ENCODE measurements around the gene MAP2K1.
"Not testable (repeated sequence)": the region's sequence is repeated elsewhere in the genome, so short reads cannot be mapped to it uniquely, and the experiment has no call there.

The MAP2K1 gene

DNA sequence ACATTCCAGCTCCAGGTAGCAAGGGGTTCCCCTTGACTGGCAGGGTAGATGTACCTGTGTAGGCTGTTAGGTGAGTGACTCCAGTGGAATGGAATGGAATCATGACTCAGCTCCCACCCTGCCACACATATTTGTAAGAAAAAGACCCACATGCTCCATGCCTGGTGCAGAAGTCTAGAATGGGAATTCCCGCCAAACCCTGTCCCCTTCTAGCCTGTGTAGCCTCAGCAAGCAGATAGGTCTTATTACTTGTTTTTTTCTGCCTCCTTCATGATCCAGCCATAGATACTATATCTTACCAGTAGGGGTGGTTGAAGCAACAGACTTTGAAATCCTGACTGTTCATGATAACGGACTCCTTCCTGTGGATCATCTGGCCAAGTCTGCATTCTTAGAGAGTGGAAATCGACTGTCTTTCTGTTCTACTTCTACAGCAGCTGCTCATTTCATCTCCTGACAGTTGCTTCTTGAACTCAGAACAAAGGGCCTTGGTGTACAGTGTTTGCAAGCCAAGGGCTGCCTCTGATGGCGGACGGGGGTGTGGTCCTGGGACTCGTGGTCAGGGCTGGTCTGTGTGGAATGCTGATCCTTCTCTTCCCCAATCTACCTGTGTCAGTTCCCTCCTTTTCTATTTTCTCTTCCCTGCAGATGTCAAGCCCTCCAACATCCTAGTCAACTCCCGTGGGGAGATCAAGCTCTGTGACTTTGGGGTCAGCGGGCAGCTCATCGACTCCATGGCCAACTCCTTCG is 94.6 kb downstream of the MAP2K1 start:
- DNase-seq = no peak

DNA sequence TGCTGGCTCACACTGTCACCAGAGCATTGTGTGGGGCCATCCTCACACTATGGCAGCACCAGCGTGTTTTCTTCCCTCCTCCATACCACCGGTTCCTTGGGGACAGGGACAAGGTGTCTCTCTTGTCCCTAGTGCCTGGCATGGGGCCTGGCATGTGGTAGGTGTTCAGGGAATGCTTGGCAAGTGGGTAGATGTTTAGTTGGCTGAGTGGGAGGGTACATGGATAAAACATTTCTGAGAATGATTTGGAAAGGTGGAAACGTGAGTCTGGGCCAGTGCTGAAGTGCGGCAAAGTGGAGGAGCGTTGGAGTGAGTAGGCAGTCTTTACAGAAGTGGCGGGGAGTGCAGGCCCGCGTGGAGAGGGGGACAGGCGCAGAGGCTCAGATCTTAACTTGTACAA is 95.8 kb downstream of the MAP2K1 start:
- DNase-seq = no peak

DNA sequence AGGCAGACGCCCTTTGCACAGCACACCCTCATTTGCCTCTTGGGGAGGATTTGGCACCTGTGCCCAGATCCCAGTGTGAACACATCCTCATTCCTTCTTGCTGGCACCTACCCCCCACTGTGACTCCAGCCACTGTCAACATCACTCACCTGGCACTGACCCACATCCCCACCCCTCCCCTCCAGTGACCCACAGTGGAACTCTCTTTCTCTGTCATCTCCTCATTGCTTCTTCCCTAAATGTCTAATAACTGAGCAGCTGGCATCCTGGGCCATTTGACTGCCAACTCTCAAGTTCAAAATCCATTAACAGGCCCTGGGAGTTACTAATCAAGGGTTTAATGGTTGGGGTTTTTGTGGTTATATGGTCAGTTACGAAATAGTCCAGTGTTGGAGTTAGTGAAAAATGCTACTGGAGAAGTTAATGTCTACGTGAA is 96.4 kb downstream of the MAP2K1 start:
- DNase-seq = no peak

DNA sequence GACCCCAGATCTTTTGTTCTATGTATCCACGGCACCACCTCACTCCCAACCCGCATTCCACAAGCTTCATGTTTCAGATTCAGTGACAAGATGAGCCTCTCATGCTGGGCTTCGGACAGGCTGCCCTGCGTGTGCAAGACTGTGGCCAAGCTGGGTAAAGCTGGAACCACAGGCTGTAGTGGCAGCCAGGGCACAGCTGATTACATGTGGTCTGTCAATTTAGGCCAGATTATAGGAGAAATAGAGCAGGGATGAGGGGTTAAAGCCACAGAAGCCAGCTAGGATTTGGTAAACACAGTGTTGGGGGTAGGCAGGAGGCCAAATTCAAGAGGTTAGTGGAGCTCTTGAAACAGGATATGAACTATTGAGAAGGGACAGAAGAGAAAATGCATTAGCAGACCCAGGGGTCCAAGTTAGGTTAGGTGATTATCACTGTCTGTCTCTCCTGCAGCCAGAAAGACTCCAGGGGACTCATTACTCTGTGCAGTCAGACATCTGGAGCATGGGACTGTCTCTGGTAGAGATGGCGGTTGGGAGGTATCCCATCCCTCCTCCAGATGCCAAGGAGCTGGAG is 97.9 kb downstream of the MAP2K1 start:
- DNase-seq = no peak

DNA sequence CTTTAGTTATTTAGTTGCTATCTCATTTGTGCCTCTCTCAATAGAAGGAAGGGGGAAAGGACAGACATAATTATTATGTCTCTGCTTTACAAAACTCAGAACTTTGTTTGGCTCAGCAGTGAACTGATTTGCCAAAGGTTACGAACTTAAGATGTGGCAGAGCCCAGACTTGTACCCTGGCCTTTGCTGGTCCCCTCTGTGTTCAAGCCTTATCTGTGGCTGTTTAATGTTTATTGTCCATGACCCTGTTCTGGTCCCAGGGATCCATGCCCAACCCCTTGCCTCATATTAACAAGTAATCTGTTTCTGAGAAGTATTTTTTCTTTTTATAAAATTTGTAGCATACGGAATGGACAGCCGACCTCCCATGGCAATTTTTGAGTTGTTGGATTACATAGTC is 100.2 kb downstream of the MAP2K1 start:
- DNase-seq = no peak

DNA sequence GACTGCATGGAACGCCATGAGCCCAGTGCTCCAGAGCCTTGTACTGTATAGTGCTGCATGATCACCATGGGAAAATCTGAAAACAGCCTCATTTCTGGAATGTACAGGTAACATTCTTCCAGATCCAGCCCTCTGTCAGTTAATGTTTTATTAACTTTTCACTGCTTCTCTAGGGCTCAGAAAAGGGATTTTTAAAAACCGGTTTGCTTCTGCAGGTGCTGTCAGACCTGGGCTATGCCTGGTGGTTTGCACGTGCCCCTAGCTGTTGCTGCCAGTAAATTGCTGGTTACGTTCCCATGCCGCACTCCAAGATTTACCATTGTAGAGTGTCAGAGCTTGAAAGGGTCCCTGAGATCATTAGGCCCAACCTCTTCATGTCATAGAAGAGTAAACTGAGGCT is 101.8 kb downstream of the MAP2K1 start:
- no peak for DNase-seq

DNA sequence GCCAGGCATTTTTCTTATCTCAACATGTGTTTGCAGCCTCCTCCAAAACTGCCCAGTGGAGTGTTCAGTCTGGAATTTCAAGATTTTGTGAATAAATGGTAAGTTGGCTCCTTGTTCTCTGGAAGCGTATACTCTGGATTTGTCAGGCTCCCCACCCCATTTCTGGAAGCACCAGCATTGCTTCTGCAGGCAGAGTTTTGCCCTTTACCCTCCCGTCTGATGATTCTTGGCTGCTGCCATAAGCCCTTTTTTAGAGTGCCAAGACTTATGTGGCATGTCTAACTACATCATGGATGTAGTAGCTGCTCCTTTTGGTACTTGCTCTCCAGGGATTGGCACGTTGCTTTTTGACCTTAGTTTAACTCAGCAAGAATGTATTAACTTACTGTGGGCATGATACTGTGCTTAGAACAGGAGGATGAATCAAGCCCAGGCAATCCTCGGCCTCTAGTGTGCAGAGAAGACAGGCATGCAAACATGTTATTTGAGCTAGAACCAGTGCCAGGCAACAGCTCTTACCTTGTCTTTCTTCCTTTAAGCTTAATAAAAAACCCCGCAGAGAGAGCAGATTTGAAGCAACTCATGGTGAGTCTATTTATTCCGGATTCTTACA is 102.6 kb downstream of the MAP2K1 start:
- DNase-seq = no peak

DNA sequence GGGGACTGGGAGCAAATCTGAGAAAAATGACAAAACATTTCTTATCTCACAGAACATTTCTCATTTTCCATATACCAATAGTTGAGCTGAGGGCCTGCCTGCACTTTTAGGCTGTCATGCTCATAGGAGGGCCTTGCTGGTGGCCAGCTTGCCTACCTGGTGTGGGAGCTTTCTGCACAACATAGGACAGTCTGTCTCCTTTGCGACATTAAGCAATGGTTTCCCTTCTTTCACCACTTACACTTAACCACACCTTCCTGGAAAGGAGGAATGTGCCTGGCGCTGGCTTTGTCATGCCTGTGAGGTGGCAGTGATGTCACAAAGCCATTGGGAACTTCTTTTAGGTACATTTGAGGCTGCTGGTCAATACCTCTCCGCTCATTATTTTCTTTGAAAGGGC is 105.1 kb downstream of the MAP2K1 start:
- DNase-seq = no peak

DNA sequence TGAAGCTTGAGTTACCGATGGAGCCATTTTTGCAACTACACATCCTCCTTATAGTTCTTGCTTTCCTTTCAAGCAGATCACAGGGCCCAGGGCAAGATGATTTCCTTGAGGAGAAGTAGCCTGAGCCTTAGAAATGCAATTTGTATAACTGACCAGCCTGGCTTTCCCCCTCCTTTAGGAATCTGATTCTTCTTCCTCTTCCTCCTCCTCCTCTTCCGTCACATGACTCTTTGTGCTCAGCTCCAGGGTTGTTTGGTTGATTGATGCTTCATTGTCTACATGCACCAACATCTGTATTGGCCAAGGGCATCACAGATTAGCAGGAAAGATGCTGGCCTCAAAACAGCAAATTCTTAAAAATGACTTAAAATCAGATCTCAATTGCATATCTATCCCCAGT is 107.5 kb downstream of the MAP2K1 start:
- no peak for DNase-seq

DNA sequence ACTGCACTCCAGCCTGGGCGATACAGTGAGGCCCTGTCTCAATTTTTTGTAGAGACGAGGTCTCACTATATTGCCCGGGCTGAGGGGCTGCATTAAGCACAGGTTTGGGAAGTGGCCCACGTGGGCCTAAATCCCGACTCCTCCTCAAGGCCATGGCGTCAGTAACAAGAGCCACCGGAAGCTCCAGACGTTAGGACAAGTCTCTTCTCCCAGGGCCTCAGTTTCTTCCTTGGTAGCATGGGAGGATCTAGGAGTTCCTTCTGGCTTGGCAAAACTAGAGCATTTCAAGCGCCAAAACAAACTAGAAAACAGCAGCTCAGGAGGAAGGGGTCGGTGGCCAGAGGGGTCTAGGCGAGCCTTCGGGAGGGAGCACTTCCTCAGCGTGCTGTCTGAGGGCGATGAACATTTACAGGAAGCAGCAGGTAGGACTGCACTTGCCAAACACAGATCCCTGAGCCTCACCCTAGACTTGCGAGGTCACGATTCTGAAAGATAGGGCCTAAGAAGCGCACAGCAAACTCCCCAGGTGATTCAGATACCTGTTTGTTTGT is 110.3 kb downstream of the MAP2K1 start:
- DNase-seq = no peak

DNA sequence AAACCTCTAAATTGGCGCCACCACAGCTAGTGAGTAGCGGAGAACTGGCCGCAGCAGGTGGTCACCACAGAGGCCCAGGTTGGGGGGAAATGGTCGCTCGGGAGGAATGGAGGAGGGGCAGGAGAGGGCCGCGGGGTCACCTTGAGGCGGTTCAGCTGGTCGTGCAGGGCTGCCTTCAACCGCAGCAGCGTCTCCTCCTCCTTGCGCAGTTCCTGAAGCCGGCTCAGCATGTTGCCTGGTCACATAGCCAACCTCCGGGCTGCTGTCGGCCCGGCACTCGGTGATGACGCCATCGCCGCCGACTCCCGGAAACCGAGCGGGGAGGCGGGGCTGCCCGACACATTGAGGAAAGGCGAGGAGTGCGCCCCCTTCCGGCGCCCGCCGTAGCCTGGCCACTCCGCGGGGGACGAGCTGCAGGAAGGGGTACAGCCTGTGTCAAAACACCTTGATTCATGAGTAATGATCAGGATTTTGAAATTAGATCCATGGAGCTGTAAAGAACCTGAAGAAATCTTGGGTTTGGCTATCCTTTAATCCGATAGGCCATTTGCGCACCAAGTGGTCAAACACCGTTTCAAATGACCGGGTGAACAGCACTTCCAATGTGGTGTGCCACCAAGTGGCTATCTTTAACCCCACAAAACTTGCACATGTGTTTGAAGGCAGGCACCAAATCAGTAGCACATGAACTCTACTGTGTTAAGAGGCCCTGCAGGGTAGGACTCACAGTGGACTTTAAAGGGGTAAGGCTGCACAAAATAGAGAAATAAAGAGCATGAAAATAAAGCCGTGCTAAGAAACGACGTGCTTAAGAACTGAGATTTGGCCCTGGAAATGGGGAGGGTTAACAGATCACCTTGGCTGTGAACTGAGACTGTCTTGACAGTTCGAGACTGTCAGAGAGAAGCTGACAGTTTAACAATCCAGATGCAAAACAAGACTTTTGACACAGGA is 111.1 kb downstream of the MAP2K1 start, which contains the start of gene SNAPC5:
SNAPC5 (minus strand) TSS at position 261 of the 954 bp plus-strand sequence; CDS start at position 230, 31 bp downstream.
- peak; percentile 97 for DNase-seq

DNA sequence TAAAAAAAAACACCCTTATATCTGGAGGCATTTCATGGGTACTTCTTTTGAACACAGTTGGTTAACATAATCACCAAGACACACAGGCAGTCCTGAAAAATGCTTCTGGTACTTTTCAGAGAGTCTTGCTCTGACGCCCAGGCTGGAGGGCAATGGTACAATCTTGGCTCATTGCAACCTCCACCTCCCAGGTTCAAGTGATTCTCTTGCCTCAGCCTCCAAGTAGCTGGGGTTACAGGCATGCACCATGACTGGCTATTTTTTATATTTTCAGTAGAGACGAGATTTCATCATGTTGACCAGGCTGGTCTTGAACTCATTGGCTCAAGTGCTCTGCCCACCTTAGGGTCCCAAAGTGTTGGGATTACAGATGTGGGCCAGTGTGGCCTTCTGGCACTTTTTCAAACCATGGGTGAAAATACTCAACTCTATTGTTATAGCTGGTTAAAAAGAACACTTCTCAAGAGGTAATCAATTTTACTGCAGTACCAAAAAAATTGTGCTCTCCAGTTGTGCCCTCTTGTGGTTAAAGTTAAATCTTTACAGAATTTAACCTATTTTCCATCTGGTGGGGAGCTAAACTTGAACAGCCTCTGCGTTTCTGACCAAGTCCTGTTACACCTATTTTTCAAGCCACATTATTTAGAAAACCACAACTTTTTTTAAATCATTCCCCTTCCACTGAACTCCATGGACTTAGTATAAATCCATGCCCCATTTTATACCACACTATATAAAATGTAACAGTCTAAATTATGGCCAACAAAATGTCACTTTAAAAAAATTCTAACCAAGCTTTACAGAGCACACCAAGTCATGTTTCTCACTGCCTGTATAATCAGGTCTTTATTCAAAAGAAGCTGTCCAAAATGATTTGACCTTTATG is 112.0 kb downstream of the MAP2K1 start:
- peak; percentile 62 for DNase-seq

DNA sequence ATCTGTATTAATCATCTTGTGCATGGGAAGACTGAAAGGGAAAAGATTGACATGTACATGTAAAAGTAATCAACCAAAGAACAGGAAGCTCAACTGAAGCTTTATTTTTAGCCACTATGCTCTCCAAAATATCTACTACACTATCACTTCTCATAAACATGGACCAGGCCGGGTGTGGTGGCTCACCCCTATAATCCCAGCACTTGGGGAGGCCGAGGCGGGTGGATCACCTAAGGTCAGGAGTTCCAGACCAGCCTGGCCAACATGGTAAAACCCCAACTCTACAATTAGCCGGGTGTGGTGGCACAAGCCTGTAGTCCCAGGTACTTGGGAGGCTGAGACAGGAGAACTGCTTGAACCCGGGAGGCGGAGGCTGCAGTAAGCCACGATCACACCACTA is 113.6 kb downstream of the MAP2K1 start:
- not testable (repeated sequence) for DNase-seq

DNA sequence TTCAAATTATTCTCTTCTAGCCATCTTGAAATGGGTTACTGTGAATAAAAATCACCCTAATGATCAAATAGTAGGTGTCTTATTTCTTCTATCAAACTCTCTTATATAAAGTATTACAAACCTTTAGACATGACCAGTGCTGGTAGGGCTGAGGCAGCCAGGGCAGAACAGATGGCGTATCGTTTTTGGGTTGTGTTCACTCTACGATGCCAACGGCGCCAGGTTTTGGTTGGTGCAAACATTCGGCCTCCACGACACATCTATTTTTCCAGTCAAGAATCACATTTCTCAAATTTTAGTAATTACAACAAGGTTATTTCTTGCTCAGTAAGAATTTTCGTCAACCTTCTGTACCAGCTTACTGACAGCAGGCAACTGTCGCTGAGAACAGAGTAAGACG is 115.8 kb downstream of the MAP2K1 start:
- DNase-seq = no peak

DNA sequence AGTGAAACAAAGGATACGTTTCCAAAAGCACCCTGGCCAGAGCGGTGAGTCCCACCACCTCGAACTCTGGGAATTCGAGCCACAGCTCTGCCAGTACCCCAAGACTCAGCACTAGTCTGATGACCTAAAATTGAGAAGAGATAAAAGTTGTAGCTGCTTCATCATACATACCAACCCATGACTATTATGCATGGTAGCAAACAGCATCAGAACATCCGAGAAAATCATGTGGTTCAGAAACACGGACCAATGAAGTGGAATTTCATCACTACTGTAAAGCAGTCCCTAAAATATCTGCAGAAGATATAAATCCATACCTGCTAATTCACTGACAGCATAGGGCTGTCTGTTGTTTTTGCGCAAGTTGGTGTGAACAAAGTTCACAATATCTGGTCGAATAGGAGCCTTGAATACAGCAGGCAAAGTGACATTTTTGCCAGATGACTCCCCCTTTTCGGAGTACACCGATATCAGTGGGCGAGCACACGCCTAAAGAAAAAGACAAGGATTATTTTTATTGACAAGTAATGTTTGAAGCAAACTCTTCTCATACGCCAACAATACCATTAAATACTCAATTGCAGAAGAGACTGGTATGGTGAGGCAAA is 116.4 kb downstream of the MAP2K1 start:
- DNase-seq = not testable (repeated sequence)

DNA sequence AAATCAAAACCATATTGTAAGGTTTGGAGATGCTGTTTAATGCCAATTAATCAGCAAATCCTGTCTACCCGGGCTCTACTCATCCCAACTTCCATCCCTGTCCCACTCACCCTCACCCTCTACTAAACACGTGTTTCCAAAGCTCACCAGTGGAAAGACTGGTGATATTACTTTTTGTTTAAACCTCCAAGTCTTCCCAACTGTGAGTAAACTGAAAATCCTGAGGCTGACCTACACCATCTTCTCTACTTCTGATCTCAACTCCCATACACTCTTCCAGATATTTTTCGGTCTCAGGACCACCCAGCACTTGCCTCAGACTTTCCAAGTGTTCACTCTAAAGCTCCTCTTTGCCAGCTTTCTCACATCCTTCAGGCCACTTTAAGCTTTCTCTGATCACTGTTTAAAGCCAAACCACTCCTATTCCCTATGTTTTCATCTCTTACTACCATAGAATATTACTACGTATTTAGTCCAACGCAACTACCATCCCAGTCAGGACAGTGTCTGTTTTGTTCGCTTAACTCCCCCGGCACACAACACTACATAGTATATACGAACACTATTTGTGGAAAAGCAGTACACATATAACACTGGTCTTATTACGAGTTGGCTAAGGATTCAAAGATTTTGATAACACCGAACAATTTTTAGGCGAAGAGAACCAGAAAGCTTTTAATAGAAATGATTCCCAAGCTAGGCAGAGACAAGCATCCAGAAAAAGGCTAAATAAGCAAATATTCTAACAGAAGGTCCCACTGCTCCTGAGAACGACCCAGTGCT is 117.3 kb downstream of the MAP2K1 start:
- DNase-seq = no peak

DNA sequence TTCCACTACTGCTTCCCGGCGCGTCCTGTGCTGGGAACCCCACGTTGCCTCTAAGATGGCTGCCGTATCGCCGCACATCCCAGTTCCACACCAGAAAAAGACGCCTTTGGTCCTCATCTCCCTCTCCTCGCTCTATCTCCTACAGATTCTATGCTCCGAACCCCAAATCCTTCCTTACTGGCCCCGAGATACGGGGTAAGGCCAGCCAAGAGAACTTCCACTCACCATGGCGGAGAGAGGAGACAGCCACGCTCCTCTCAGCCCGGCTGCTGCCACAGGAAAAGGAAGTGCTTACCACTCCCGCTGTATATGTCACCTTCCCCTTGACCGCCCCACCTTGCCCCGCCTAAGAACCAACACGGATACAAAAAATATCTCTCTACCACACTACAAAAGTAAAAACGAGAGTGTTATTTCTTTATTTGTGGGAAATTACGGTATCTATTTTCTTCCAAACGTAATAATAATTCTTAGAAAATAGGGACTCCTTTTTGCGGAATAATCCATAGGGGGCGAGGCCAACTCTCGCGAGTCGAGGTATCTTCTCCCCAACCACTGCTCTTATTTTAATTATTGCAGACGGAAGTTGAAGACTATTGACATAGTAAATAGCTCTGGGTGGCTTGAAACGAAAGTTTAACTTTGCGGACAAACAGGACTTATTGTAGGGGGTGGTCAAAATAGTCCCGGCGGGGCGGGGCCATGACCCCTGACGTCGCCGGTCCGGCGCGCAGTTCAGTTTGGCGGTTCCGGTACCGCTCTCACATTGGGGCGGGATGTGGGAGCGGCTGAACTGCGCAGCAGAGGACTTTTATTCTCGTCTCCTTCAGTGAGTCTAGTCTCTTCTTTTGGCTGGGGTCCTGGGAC is 118.1 kb downstream of the MAP2K1 start, which contains the start of the genes RPL4 and ZWILCH:
RPL4 (minus strand) TSS at position 293 of the 867 bp plus-strand sequence; CDS start at position 228, 65 bp downstream.
ZWILCH (plus strand) TSS at position 764 of the 867 bp plus-strand sequence; CDS start at position 777, 13 bp downstream.
- peak; percentile 89 for DNase-seq

DNA sequence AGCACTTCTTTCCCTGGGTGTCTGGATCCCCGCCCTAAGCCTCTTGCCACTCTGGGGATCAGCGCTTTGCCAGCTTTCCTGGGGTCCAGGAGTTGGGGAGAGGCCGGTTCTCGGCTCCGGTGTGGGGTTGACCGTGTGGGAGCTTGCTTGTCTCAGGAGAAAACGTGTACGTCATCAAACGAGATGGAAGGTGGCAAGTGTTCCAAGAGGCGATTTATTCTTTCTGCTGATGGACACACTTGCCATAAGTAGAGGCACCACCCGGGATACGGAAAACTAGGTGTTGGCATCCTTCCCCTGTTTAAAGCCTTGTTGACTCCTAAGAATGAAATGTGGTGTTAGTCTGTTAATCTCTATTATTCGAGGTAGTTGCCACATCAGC is 118.7 kb downstream of the MAP2K1 start:
- DNase-seq = no peak

DNA sequence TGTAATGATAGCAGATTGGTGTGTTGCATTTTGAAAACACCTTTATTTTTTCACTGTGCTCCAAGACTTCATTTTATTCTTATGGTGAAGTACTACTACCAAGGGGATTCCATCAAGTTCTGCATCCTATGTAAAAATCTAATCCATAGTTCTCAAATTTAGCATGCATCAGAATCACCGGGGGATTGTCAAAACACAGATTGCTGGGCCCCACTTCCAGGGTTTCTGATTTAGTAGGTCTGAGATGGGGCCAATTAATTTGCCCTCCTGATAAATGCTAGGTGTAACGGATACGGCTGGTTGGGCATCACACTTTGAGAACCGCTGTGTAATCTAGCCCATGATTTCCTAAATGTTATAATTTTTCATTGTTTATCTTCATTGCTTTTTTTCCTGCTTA is 119.1 kb downstream of the MAP2K1 start:
- no peak for DNase-seq
